Activated CD4-positive, CD25-positive, alpha-beta regulatory T cell (primary cell): ENCODE measurements around the gene SMIM21.

ENCODE experiments used
- DNase-seq, 4 experiments: peaks; one replicate each; lab custom pipeline; 2025; lab: John Stamatoyannopoulos, UW

The SMIM21 gene

DNA sequence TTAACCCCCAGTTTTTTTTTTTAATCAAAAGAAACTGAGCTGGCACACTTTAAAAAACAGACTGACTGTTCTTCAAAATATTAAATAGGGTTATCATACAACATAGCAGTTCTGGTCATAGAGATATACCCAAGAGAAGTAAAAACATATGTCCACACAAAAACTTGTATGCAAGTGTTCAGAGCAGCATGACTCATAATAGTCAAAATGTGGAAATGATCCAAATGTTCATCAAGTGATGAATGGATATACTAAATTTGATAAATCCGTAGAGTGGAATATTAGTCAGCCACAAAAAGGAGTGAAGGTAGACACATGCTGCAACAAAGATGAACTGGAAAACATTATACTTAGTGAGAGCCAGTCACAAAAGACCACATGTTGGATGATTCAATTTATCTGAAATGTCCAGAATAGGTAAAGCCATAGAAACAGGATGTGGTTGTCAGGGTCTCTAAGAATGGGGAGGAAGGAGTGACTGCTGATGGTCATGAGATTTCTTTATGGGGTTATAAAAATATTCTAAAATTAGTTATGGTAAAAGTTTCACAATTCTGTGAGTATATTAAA, 5.1 kb downstream of the SMIM21 start:
- no peak for DNase-seq

GRCh38 chr18:75421656-75422055, 5.8 kb downstream of the SMIM21 start:
- DNase-seq, result no peak

GRCh38 chr18:75418293-75419005, 9.1 kb downstream of the SMIM21 start:
- DNase-seq, result no peak

- DNase-seq, result no peak
These were observed 16.9 kb downstream of the SMIM21 start for GRCh38 chr18:75410611-75411010.

GRCh38 chr18:75409806-75410205, 17.7 kb downstream of the SMIM21 start:
- no peak for DNase-seq

- DNase-seq, result no peak
These were observed 18.7 kb downstream of the SMIM21 start for GRCh38 chr18:75408554-75409506.

GRCh38 chr18:75407468-75408437, 19.8 kb downstream of the SMIM21 start:
- no peak for DNase-seq

- no peak for DNase-seq
These were observed 20.7 kb downstream of the SMIM21 start for GRCh38 chr18:75406491-75407445.

DNA sequence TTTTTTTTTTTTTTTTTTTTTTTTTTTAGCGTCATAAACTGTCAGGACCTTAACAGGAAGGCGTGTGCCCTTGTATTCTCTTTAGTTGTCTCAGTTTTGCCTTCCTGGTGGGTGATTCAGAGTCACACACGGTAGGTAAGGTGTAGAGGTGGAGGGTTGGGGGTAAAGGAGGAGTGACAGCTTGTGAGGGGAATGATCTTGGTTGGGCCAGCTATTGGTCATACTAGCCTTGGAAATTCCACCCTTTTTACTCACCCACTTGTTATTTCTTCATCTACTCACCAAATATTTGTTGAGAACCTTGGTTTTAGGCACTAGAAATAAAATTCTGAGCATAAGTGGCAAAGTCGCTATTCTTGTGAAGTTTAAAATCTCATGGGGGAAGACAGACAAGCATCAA, 22.2 kb downstream of the SMIM21 start:
- no peak for DNase-seq

- no peak for DNase-seq
These were observed 27.1 kb downstream of the SMIM21 start for GRCh38 chr18:75400366-75400765.

- no peak for DNase-seq
These were observed 32.4 kb downstream of the SMIM21 start for GRCh38 chr18:75395137-75395536.

DNA sequence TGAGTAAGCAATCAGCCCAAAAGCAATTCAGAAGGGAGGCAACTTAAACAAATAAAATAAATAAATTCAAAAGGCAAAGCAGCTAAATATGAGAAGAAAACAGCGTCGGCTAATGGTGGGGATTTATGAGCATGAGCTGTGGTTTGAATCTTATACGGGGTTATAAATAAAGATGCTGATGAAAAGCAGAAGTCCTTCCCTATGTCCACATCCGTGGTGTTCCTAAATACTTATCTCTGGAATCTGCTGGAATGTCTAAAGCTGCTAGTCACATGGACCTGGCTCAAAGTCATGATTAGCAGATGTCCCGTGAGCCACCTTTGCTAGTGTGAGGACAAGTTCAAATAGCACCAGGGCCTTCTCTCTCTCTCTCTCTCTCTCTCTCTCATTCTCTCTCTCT, 33.8 kb downstream of the SMIM21 start:
- DNase-seq, result no peak

GRCh38 chr18:75392226-75392578, 35.3 kb downstream of the SMIM21 start:
- DNase-seq, result no peak

GRCh38 chr18:75391279-75392225, 36.0 kb downstream of the SMIM21 start:
- DNase-seq, result no peak

DNA sequence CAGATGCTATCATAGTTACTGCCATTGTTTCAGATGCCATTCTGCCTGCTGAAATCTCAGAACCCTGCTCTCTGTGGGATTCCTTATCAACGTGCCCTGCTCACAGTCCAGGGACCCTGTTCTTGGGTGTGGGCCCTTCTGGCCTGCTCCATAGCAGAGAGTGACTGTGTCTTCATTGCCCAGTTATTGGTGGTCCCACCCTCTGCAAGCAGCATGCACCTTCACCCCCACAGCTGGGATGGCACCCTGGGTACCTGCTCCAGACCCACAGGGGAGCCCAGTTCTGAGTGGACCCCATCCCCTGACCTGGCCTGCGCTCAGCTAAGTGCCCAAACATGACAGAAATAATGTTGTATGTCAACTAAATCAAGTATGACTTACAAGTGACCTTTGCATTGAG, 36.6 kb downstream of the SMIM21 start:
- DNase-seq, result no peak

DNA sequence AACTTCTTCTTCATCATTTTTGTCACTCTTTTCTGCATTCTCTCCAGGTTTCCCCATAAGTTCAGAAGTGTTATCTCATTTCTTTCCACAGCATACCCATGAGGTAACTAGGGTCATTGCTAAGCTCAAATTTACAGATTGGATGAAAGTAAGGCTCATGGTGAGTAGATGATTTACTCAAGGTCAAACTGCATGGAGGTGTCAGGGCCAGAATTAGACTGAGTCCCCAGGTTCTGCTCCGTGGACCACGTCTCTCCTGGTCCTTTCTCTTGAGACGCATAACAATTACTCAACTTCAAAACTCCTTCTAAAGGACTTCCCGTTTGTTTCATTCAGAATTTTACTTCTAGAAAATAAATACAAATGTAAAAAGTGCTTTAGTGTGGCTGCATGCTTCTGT, 43.4 kb downstream of the SMIM21 start:
- no peak for DNase-seq

GRCh38 chr18:75378376-75379315, 48.9 kb downstream of the SMIM21 start:
- no peak for DNase-seq

GRCh38 chr18:75377926-75378325, 49.6 kb downstream of the SMIM21 start:
- no peak for DNase-seq
